ENCODE measurements around the gene FUT7.

The FUT7 gene

GRCh38 chr9:137031904-137032640 is at the start of gene FUT7:
Gene FUT7, minus strand, starts transcription at chr9:137032088. Its CDS starts 97 bp downstream, at chr9:137031991.
- peak; percentile 5 to 32 for ATAC-seq

- ATAC-seq = no peak
These were observed 48.6 kb upstream of the FUT7 start for GRCh38 chr9:137080260-137081122.

GRCh38 chr9:137079401-137079787 is 47.5 kb upstream of the FUT7 start:
- ATAC-seq = no peak

- ATAC-seq = no peak
These were observed 47.0 kb upstream of the FUT7 start for GRCh38 chr9:137078701-137079400.

- peak; percentile 14 to 33 for ATAC-seq
These were observed 46.1 kb upstream of the FUT7 start for GRCh38 chr9:137077758-137078693.

- peak; percentile 69 to 76 for ATAC-seq
These were observed 45.3 kb upstream of the FUT7 start, which contains the start of gene UAP1L1 for GRCh38 chr9:137077010-137077747. Gene UAP1L1, plus strand, starts transcription at chr9:137077517. Its CDS starts 16 bp downstream, at chr9:137077533.

GRCh38 chr9:137076636-137077009 is 44.7 kb upstream of the FUT7 start:
- ATAC-seq = no peak

GRCh38 chr9:137075275-137075775 is 43.4 kb upstream of the FUT7 start:
- no peak for ATAC-seq

GRCh38 chr9:137074657-137075274 is 42.9 kb upstream of the FUT7 start:
- no peak for ATAC-seq

GRCh38 chr9:137073992-137074399 is 42.1 kb upstream of the FUT7 start:
- no peak for ATAC-seq

GRCh38 chr9:137071282-137071681 is 39.4 kb upstream of the FUT7 start:
- ATAC-seq = no peak

- no peak for ATAC-seq
These were observed 39.0 kb upstream of the FUT7 start for GRCh38 chr9:137070906-137071275.

GRCh38 chr9:137070201-137070905 is 38.5 kb upstream of the FUT7 start, which contains the start of gene SAPCD2:
Gene SAPCD2, minus strand, starts transcription at chr9:137070557. Its CDS starts 97 bp downstream, at chr9:137070460.
- ATAC-seq = peak; percentile 92 to 96

- ATAC-seq = no peak
These were observed 37.7 kb upstream of the FUT7 start for GRCh38 chr9:137069508-137070091.

- no peak for ATAC-seq
These were observed 36.9 kb upstream of the FUT7 start for GRCh38 chr9:137068539-137069507.

- ATAC-seq = peak; percentile 59 to 60
These were observed 36.1 kb upstream of the FUT7 start for GRCh38 chr9:137067860-137068538.

GRCh38 chr9:137066096-137066861 is 34.4 kb upstream of the FUT7 start:
- no peak for ATAC-seq

Data from activated CD4-positive, CD25-positive, alpha-beta regulatory T cell treated with anti-CD3 and anti-CD28 coated beads, Interleukin-2, amount 50 U/mL, for 24 hours (primary cell).